Uterus (tissue), 4 donors: Measurements from ENCODE around the gene MINPP1. TPM values are rescaled to one million over a fixed set of nuclear protein-coding genes. Genes with fewer than 3 reads are reported as not detected.

Source experiments
- DNase-seq, 2 donors: peaks; one replicate each; pipeline ENCODE4 v3.0.0-alpha.2; 2019 to 2020
- H3K27ac ChIP-seq, 2 donors: fragments of 200-600 bp; sonication (generic); 1 replicate in 1 of 2; 2 replicates in 1 of 2; pipeline ENCODE4 v1.5.1; 2016 to 2018
- H3K27me3 ChIP-seq, 2 donors: fragments of 200-600 bp; sonication (generic); one replicate each; pipeline ENCODE4 v1.5.1; 2018 to 2019; ENCODE audit warnings: control low read depth in 1 of 2
- H3K36me3 ChIP-seq, 2 donors: fragments of 200-600 bp; sonication (generic); one replicate each; pipeline ENCODE4 v1.5.1; 2019; ENCODE audit warnings: control low read depth in 1 of 2
- H3K4me1 ChIP-seq, 2 donors: fragments of 200-600 bp; sonication (generic); one replicate each; pipeline ENCODE4 v1.5.1; 2018 to 2019; ENCODE audit warnings: control low read depth in 1 of 2
- H3K4me3 ChIP-seq, 2 donors: fragments of 200-600 bp; sonication (generic); 1 replicate in 1 of 2; 2 replicates in 1 of 2; pipeline ENCODE4 v1.5.1; 2018 to 2019; ENCODE audit warnings: mild to moderate bottlenecking in 1 of 2
- H3K9me3 ChIP-seq, 2 donors: fragments of 200-600 bp; sonication (generic); one replicate each; pipeline ENCODE4 v1.5.1; 2019; ENCODE audit warnings: control low read depth in 1 of 2
- POLR2A ChIP-seq, 2 donors: fragments of 450-650 bp; IDR thresholded peaks; one replicate each; pipeline ENCODE4 v1.6.1; 2016; ENCODE audit warnings: antibody characterized with exemption in 2 of 2, mild to moderate bottlenecking in 1 of 2, moderate library complexity in 1 of 2
- intact Hi-C: fragments of 100-400 bp; cut with DNase I; formaldehyde crosslinking; loops from one replicate; pipeline ENCODE4 v1.15.1; 2023; ENCODE audit warnings: low total_unique reads
- total RNA-seq, 4 donors: library from RNA; depleted of rRNA in 3 of 4; stranded (reverse); fragments of >200 nt in 3 of 4; gene quantifications; one replicate each; pipeline versions ENCODE4 v1.1.0 to v1.2.4, GENCODE V29; 2014 to 2023
- TF ChIP-seq, protein P1 (sequence below), 4 experiments: fragments of 200-600 bp in 2 of 4; fragments of 450-650 bp in 2 of 4; sonication (generic) in 2 of 4; IDR thresholded peaks; one replicate each; pipeline ENCODE4 v1.5.1; 2016 to 2019; ENCODE audit warnings: antibody characterized with exemption in 4 of 4, mild to moderate bottlenecking in 2 of 4, moderate library complexity in 1 of 4
- donor health status: DM: yes; HTN: yes; CAD: no.

MINPP1 gene
- total RNA-seq, 4 donors from 2014 or later: 3.1 to 34.4 (median 19.3) TPM

DNA sequence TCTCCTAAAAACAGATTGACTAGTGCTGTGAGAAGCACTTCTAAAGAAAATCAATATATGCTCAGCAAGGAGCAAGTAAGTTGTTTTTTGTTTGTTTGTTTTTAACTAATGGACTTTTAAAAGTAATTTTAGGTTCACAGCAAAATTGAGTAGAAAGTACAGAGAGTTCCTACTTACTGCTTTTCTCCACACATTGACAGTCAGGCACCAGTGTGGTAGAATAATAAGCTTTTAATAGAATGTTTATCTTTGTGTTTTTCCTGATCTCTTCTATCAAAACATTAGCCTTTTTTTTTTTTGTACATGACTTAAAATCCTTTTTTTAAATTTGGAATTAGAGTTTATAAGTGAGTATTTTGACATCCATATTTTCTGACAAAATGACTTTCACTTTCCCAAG, 28.0 kb downstream of the MINPP1 start:
- Histone ChIP-seq H3K4me1 (no peaks in the 10 kb centered on the region), H3K36me3 (no peaks in the 10 kb centered on the region), H3K4me3 (no peak overlapping the region), H3K9me3 (no peaks in the 10 kb centered on the region), H3K27me3 (no peaks in the 10 kb centered on the region), H3K27ac (peak overlapping the region; percentile 47 to 65)
- TF ChIP-seq, protein P1, sequence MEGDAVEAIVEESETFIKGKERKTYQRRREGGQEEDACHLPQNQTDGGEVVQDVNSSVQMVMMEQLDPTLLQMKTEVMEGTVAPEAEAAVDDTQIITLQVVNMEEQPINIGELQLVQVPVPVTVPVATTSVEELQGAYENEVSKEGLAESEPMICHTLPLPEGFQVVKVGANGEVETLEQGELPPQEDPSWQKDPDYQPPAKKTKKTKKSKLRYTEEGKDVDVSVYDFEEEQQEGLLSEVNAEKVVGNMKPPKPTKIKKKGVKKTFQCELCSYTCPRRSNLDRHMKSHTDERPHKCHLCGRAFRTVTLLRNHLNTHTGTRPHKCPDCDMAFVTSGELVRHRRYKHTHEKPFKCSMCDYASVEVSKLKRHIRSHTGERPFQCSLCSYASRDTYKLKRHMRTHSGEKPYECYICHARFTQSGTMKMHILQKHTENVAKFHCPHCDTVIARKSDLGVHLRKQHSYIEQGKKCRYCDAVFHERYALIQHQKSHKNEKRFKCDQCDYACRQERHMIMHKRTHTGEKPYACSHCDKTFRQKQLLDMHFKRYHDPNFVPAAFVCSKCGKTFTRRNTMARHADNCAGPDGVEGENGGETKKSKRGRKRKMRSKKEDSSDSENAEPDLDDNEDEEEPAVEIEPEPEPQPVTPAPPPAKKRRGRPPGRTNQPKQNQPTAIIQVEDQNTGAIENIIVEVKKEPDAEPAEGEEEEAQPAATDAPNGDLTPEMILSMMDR (IDR thresholded peaks at IDR 0.05): no peak
- no peak for TF ChIP-seq POLR2A (IDR thresholded peaks at IDR 0.05)
- intact Hi-C loops: no loop called here
- no peak for DNase-seq

DNA sequence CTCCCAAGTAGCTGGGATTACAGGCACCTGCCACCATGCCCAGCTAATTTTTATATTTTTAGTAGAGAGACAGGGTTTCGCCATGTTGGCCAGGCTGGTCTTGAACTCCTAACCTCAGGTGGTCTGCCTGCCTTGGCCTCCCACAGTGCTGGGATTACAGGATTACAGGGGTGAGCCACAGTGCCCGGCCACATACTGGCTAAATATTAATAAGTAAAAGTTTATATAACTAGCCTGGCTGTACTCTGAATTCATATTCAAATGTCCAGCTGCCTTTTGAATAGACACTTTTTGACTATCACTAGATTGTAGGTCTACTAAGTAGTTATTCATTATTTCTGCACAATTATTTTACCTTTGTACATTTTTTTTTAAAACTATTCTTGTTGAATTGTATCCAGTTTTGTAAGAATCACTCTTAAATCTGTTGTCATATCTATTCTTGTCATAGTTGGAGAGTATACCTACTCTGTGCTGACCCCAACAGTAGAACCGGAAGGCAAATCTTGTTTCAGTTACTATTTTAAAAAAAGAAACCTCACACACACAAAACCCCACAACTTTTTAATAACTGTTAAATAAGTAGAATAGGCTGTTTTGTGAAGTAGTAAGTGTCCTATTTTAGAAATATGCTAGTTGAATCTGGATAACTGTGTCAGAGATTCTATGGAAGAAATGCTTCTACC, 29.6 kb downstream of the MINPP1 start:
- H3K4me1 ChIP-seq: no peaks in the 10 kb centered on the region
- H3K4me3 ChIP-seq: no peak overlapping the region
- H3K9me3 ChIP-seq: no peaks in the 10 kb centered on the region
- intact Hi-C loops: no loop called here
- no peak for TF ChIP-seq POLR2A (IDR thresholded peaks at IDR 0.05)
- TF ChIP-seq, protein P1 (IDR thresholded peaks at IDR 0.05): no peak
- DNase-seq: no peak
- no peaks in the 10 kb centered on the region for H3K36me3 ChIP-seq
- no peak overlapping the region for H3K27ac ChIP-seq
- no peaks in the 10 kb centered on the region for H3K27me3 ChIP-seq

DNA sequence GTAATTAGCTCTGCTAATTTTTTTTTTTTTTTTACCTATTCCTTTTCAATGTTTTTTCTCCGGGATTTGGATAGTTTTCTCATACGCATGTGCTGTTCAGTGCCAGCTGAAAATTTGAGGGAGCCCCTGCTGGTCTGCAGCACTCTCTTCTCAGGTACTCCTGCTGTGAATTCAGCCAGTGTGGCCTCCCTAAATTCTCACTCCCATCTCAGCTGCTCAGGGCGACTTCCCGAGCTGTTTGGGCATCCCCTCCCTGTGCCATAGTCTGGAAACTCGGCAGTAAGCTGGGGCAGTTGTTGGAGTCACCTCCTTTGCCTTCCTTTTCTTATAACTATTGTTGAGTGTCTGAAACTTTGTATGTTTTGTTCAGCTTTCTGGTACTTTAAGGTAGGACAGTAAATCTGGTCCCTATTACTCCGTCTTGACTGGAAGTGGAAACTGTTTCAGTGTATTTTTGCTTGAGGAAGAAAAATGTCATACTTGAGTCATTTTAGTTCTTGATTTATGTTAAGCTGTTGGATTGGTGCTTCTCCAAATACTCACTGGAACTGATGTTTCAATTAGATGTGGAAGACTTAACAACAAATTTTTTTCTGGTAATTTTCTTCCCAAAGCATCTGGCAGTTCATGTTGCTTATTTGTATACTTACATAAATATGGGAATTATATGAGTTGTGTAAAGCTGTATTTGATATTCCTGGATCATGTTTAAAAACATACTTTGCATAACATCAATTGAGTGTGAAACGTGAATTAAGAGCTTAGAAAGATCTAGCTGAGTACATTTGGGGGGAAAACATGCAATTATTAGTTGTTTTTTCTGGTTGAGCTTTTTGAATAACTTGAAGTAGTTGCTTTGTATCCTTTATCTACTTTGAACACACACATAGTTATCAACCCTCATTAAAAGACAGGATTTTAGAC, 33.7 kb downstream of the MINPP1 start:
- DNase-seq: no peak
- H3K27ac ChIP-seq: peak overlapping the region; percentile 4 to 40
- H3K27me3 ChIP-seq: no peaks in the 10 kb centered on the region
- no peak for TF ChIP-seq POLR2A (IDR thresholded peaks at IDR 0.05)
- TF ChIP-seq, protein P1 (IDR thresholded peaks at IDR 0.05): no peak
- intact Hi-C loops: no loop called here
- H3K9me3 ChIP-seq: peaks cover 0 to 4% of the 10 kb centered on the region in 2 donors
- H3K36me3 ChIP-seq: no peaks in the 10 kb centered on the region
- H3K4me3 ChIP-seq: no peak overlapping the region
- H3K4me1 ChIP-seq: no peaks in the 10 kb centered on the region

DNA sequence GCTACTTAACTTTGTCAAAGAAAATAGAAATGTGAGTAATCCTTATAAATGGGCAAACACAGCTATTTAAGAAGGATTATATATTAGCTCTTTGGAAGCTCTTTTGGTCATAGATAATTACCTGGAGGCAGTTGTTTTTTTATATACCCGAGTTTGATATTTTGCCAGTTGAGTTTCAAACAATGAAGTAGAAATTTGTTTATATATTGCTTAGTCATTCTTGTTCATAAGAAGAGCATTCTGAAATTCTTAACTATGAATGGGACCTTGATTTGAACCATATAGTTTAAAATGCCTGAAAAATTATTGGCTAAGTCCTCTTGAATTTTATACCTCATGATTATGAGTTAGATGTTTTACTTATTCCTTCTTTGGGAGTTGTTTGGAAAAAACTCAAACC, 36.4 kb downstream of the MINPP1 start:
- H3K27ac ChIP-seq: no peak overlapping the region
- no peaks in the 10 kb centered on the region for H3K27me3 ChIP-seq
- no peaks in the 10 kb centered on the region for H3K4me1 ChIP-seq
- no peak for TF ChIP-seq POLR2A (IDR thresholded peaks at IDR 0.05)
- TF ChIP-seq, protein P1 (IDR thresholded peaks at IDR 0.05): no peak
- H3K9me3 ChIP-seq: peaks cover 0 to 4% of the 10 kb centered on the region in 2 donors
- H3K4me3 ChIP-seq: no peak overlapping the region
- DNase-seq: no peak
- intact Hi-C loops: no loop called here
- no peaks in the 10 kb centered on the region for H3K36me3 ChIP-seq

DNA sequence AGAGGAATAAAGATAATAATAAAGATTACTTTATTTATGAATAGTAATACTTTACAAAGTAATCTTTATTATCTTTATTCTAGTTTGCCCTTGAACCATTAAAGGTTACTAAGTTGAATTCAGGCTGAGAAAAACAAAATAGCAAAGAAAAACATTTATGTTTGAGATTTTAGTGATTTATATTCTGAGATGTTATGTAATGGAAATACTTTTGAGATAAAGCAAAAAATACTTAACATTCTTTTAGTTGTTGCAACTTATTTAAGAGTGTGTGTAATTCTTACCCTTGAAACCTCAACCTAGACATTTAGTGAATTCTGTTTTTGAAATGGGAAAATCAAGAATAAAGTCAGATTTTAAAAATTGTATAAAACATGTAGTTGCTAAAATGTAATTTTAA, 40.0 kb downstream of the MINPP1 start:
- TF ChIP-seq POLR2A (IDR thresholded peaks at IDR 0.05): no peak
- TF ChIP-seq, protein P1 (IDR thresholded peaks at IDR 0.05): no peak
- Histone ChIP-seq H3K9me3 (peaks cover 0 to 4% of the 10 kb centered on the region in 2 donors), H3K4me3 (no peak overlapping the region), H3K27me3 (no peaks in the 10 kb centered on the region), H3K27ac (peak overlapping the region; percentile 39 to 50), H3K36me3 (no peaks in the 10 kb centered on the region), H3K4me1 (no peaks in the 10 kb centered on the region)
- no peak for DNase-seq
- intact Hi-C loops: no loop called here
